22Rv1 (cell line): Measurements from ENCODE around the gene C1QTNF9.

Experiments
- CTCF ChIP-seq: fragments of 450-650 bp; IDR thresholded peaks from 2 replicates; pipeline ENCODE4 v1.5.1; 2017; ENCODE audit warnings: mild to moderate bottlenecking
- ZFX ChIP-seq: fragments of 450-650 bp; IDR thresholded peaks from 2 replicates; pipeline ENCODE4 v1.6.1; 2017; ENCODE audit warnings: antibody characterized with exemption, borderline replicate concordance

GRCh38 chr13:24284889-24285565, 24.4 kb upstream of the C1QTNF9 start:
- no peak for TF ChIP-seq CTCF
- TF ChIP-seq ZFX: no peak
